GM19025 (cell line): ENCODE results near the gene SPRTN.
"Not testable (repeated sequence)": the region's sequence is repeated elsewhere in the genome, so short reads cannot be mapped to it uniquely, and the experiment has no call there.

Experiments used
- ATAC-seq: cut with Tn5 transposase; IDR thresholded peaks from one replicate; pipeline ENCODE4 v1.9.1; 2021; ENCODE audit warnings: mild to moderate bottlenecking, low read depth, moderate library complexity; ENCODE audit not compliant: unreplicated experiment

The SPRTN gene

GRCh38 chr1:231334952-231335351 lies 3.1 kb upstream of the SPRTN start:
- ATAC-seq = no peak

- no peak for ATAC-seq
Observed at GRCh38 chr1:231335663-231336602, 2.2 kb upstream of the SPRTN start.

- ATAC-seq = peak; percentile 16
Observed at GRCh38 chr1:231337043-231337471, 1.0 kb upstream of the SPRTN start.

- ATAC-seq = peak; percentile 67
Observed at GRCh38 chr1:231337472-231338269, 422 bp upstream of the SPRTN start, which contains the start of gene EXOC8. Gene EXOC8, minus strand, starts transcription at chr1:231337852. Its CDS starts 107 bp downstream, at chr1:231337745.

- no peak for ATAC-seq
Observed at GRCh38 chr1:231340328-231341013, 2.4 kb downstream of the SPRTN start.

GRCh38 chr1:231347961-231348360 lies 9.9 kb downstream of the SPRTN start:
- no peak for ATAC-seq

- no peak for ATAC-seq
Observed at GRCh38 chr1:231348442-231348841, 10.3 kb downstream of the SPRTN start.

GRCh38 chr1:231348856-231349255 lies 10.8 kb downstream of the SPRTN start:
- ATAC-seq = not testable (repeated sequence)

- ATAC-seq = no peak
Observed at GRCh38 chr1:231351816-231352215, 13.7 kb downstream of the SPRTN start.

- no peak for ATAC-seq
Observed at GRCh38 chr1:231353086-231353485, 15.0 kb downstream of the SPRTN start.

GRCh38 chr1:231354330-231355020 lies 16.4 kb downstream of the SPRTN start:
- no peak for ATAC-seq

- ATAC-seq = no peak
Observed at GRCh38 chr1:231355171-231355570, 17.1 kb downstream of the SPRTN start.

- no peak for ATAC-seq
Observed at GRCh38 chr1:231357187-231357772, 19.2 kb downstream of the SPRTN start.

GRCh38 chr1:231357831-231358354 lies 19.8 kb downstream of the SPRTN start:
- ATAC-seq = peak; percentile 55

GRCh38 chr1:231359113-231359512 lies 21.0 kb downstream of the SPRTN start:
- no peak for ATAC-seq

- no peak for ATAC-seq
Observed at GRCh38 chr1:231362325-231362724, 24.2 kb downstream of the SPRTN start.

GRCh38 chr1:231363624-231364023 lies 25.5 kb downstream of the SPRTN start:
- no peak for ATAC-seq

GRCh38 chr1:231364192-231364591 lies 26.1 kb downstream of the SPRTN start:
- ATAC-seq = no peak

GRCh38 chr1:231369282-231369681 lies 31.2 kb downstream of the SPRTN start:
- ATAC-seq = no peak
